ENCODE measurements around the gene BCL11B. TPM values are rescaled to one million over a fixed set of nuclear protein-coding genes. Genes with fewer than 3 reads are reported as not detected.

Gene BCL11B
- total RNA-seq, 1 donor from 2014 or later, result 2.3 TPM

GRCh38 chr14:99314623-99315022, 42.6 kb upstream of the BCL11B start:
- H3K4me1 Mint-ChIP-seq (ENCODE audit: low read depth), result peaks cover 14% of the 10 kb centered on the region
- no peaks in the 10 kb centered on the region for H3K36me3 Mint-ChIP-seq (ENCODE audit: insufficient read depth)
- no peak overlapping the region for H3K27ac Mint-ChIP-seq
- H3K27me3 Mint-ChIP-seq, result no peaks in the 10 kb centered on the region
- peaks cover 11% of the 10 kb centered on the region for H3K9me3 Mint-ChIP-seq (ENCODE audit: low read depth)
- DNase-seq (ENCODE audit: low spot score, unreplicated experiment), result no peak
- TF ChIP-seq CTCF (IDR thresholded peaks at IDR 0.05; ENCODE audit: unreplicated experiment), result no peak
- H3K4me3 Mint-ChIP-seq (ENCODE audit: low read depth), result no peak overlapping the region

GRCh38 chr14:99313234-99313633, 41.2 kb upstream of the BCL11B start:
- H3K36me3 Mint-ChIP-seq (ENCODE audit: insufficient read depth), result no peaks in the 10 kb centered on the region
- no peak for DNase-seq (ENCODE audit: low spot score, unreplicated experiment)
- H3K27ac Mint-ChIP-seq, result no peak overlapping the region
- no peak overlapping the region for H3K4me3 Mint-ChIP-seq (ENCODE audit: low read depth)
- H3K9me3 Mint-ChIP-seq (ENCODE audit: low read depth), result peaks cover 14% of the 10 kb centered on the region
- no peak for TF ChIP-seq CTCF (IDR thresholded peaks at IDR 0.05; ENCODE audit: unreplicated experiment)
- H3K4me1 Mint-ChIP-seq (ENCODE audit: low read depth), result peaks cover 11% of the 10 kb centered on the region
- H3K27me3 Mint-ChIP-seq, result no peaks in the 10 kb centered on the region

- H3K36me3 Mint-ChIP-seq (ENCODE audit: insufficient read depth), result no peaks in the 10 kb centered on the region
- H3K9me3 Mint-ChIP-seq (ENCODE audit: low read depth), result peaks cover 17% of the 10 kb centered on the region
- TF ChIP-seq CTCF (IDR thresholded peaks at IDR 0.05; ENCODE audit: unreplicated experiment), result no peak
These were observed 40.1 kb upstream of the BCL11B start for GRCh38 chr14:99312106-99312505.

GRCh38 chr14:99309220-99309766, 37.3 kb upstream of the BCL11B start:
- no peak for DNase-seq (ENCODE audit: low spot score, unreplicated experiment)
- no peaks in the 10 kb centered on the region for H3K27me3 Mint-ChIP-seq
- H3K9me3 Mint-ChIP-seq (ENCODE audit: low read depth), result peaks cover 21% of the 10 kb centered on the region
- H3K4me1 Mint-ChIP-seq (ENCODE audit: low read depth), result no peaks in the 10 kb centered on the region
- H3K36me3 Mint-ChIP-seq (ENCODE audit: insufficient read depth), result no peaks in the 10 kb centered on the region
- no peak overlapping the region for H3K27ac Mint-ChIP-seq
- no peak for TF ChIP-seq CTCF (IDR thresholded peaks at IDR 0.05; ENCODE audit: unreplicated experiment)
- H3K4me3 Mint-ChIP-seq (ENCODE audit: low read depth), result no peak overlapping the region

More at GRCh38 chr14:99312106-99312505, 40.1 kb upstream of the BCL11B start:
- DNase-seq (ENCODE audit: low spot score, unreplicated experiment), result no peak
- Mint-ChIP-seq H3K4me3 (ENCODE audit: low read depth) (no peak overlapping the region), H3K4me1 (ENCODE audit: low read depth) (peaks cover 5% of the 10 kb centered on the region), H3K27me3 (no peaks in the 10 kb centered on the region), H3K27ac (no peak overlapping the region)

GRCh38 chr14:99304208-99304607, 32.2 kb upstream of the BCL11B start:
- Mint-ChIP-seq H3K4me1 (ENCODE audit: low read depth) (no peaks in the 10 kb centered on the region), H3K27me3 (no peaks in the 10 kb centered on the region), H3K4me3 (ENCODE audit: low read depth) (no peak overlapping the region), H3K9me3 (ENCODE audit: low read depth) (peaks cover 29% of the 10 kb centered on the region), H3K36me3 (ENCODE audit: insufficient read depth) (no peaks in the 10 kb centered on the region), H3K27ac (no peak overlapping the region)
- TF ChIP-seq CTCF (IDR thresholded peaks at IDR 0.05; ENCODE audit: unreplicated experiment), result no peak
- DNase-seq (ENCODE audit: low spot score, unreplicated experiment), result no peak
